HEK293 (cell line): ENCODE results near the gene PDZRN4.
A peak's percentile ranks its signal among the peaks of the same experiment; 100 is the strongest.

ENCODE experiments used
- CTCF ChIA-PET: fragments of 350-600 bp; formaldehyde crosslinking; extraction: SDS; loops from one replicate; lab custom pipeline; 2021; ENCODE audit warnings: antibody characterized with exemption; lab: Yijun Ruan, JAX
- POLR2A ChIA-PET: fragments of 300-600 bp; formaldehyde crosslinking; extraction: SDS; loops from one replicate; lab custom pipeline; 2020; ENCODE audit warnings: antibody characterized with exemption, inconsistent platforms; lab: Yijun Ruan, JAX
- H3K27ac ChIP-seq: fragments of 200-500 bp; sonication (Bioruptor generic); 2 replicates; pipeline ENCODE4 v1.5.1; 2014; ENCODE audit warnings: low read depth, low read length, control low read depth, inconsistent platforms; ENCODE audit errors: extremely low read depth
- H3K36me3 ChIP-seq, 2 experiments: fragments of 200-500 bp in 1 of 2; sonication (Bioruptor generic) in 1 of 2; 1 replicate in 1 of 2; 2 replicates in 1 of 2; pipeline ENCODE4 v1.5.1; 2014 to 2017; ENCODE audit warnings: inconsistent platforms in 2 of 2, low read length in 2 of 2; ENCODE audit not compliant: control insufficient read depth in 2 of 2, insufficient read depth in 1 of 2
- H3K4me1 ChIP-seq: fragments of 200-500 bp; sonication (Bioruptor generic); 2 replicates; pipeline ENCODE4 v1.5.1; 2014; ENCODE audit warnings: mild to moderate bottlenecking, low read length, inconsistent platforms; ENCODE audit not compliant: control insufficient read depth, insufficient read depth
- H3K4me3 ChIP-seq: 2 replicates; pipeline ENCODE4 v1.5.1; 2011; ENCODE audit warnings: low read depth, mild to moderate bottlenecking, control low read depth, low read length, moderate library complexity
- H3K9me3 ChIP-seq: fragments of 200-500 bp; sonication (Bioruptor generic); 2 replicates; pipeline ENCODE4 v1.5.1; 2014; ENCODE audit warnings: low read depth, low read length, inconsistent platforms; ENCODE audit not compliant: control insufficient read depth, insufficient read depth
- GLI2 ChIP-seq: fragments of 450-650 bp; formaldehyde crosslinking; IDR thresholded peaks from 2 replicates; pipeline ENCODE4; 2017; ENCODE audit warnings: missing biosample characterization, missing genetic modification characterization, low read depth, borderline replicate concordance
- IKZF3 ChIP-seq: fragments of 450-650 bp; IDR thresholded peaks from 2 replicates; pipeline ENCODE4 v1.5.0; 2018; ENCODE audit warnings: missing biosample characterization, mild to moderate bottlenecking, missing genetic modification characterization, moderate library complexity
- ZIC2 ChIP-seq: fragments of 450-650 bp; formaldehyde crosslinking; IDR thresholded peaks from 2 replicates; pipeline ENCODE4 v1.5.1; 2016; ENCODE audit warnings: missing biosample characterization, missing genetic modification characterization
- ZNF140 ChIP-seq: fragments of 450-650 bp; formaldehyde crosslinking; IDR thresholded peaks from 2 replicates; pipeline ENCODE4 v1.5.1; 2016; ENCODE audit warnings: missing biosample characterization, missing genetic modification characterization
- ZNF391 ChIP-seq: fragments of 450-650 bp; formaldehyde crosslinking; IDR thresholded peaks from 2 replicates; pipeline ENCODE4 v1.5.1; 2016; ENCODE audit warnings: low read depth, missing biosample characterization, missing genetic modification characterization, borderline replicate concordance
- ZNF404 ChIP-seq: fragments of 450-650 bp; formaldehyde crosslinking; IDR thresholded peaks from 2 replicates; pipeline ENCODE4 v1.5.1; 2017; ENCODE audit warnings: missing biosample characterization, missing genetic modification characterization
- ZNF529 ChIP-seq: fragments of 450-650 bp; formaldehyde crosslinking; IDR thresholded peaks from 2 replicates; pipeline ENCODE4 v1.5.1; 2017; ENCODE audit warnings: missing genetic modification characterization, missing biosample characterization; ENCODE audit not compliant: insufficient replicate concordance
- ZNF548 ChIP-seq: fragments of 450-650 bp; formaldehyde crosslinking; IDR thresholded peaks from 2 replicates; pipeline ENCODE4 v1.5.1; 2016; ENCODE audit warnings: missing biosample characterization, missing genetic modification characterization
- ZNF549 ChIP-seq: fragments of 450-650 bp; IDR thresholded peaks from 2 replicates; pipeline ENCODE4 v1.5.1; 2018; ENCODE audit warnings: missing biosample characterization, missing genetic modification characterization, mild to moderate bottlenecking, inconsistent platforms, moderate library complexity
- TF ChIP-seq, protein P1 (sequence below): fragments of 450-650 bp; formaldehyde crosslinking; IDR thresholded peaks from 2 replicates; pipeline ENCODE4 v1.5.1; 2017; ENCODE audit warnings: missing biosample characterization, mild to moderate bottlenecking, missing genetic modification characterization, moderate library complexity
- TF ChIP-seq, protein P2 (sequence below): fragments of 450-650 bp; formaldehyde crosslinking; IDR thresholded peaks from 2 replicates; pipeline ENCODE4 v1.5.1; 2016; ENCODE audit warnings: missing biosample characterization, missing genetic modification characterization, low read depth

PDZRN4 gene

GRCh38 chr12:41531147-41531829 is 343.2 kb downstream of the PDZRN4 start:
- Histone ChIP-seq H3K36me3 (no peaks in the 10 kb centered on the region), H3K4me1 (peaks cover 10% of the 10 kb centered on the region; the same call in 1 of the 2 replicates), H3K9me3 (no peaks in the 10 kb centered on the region), H3K4me3 (no peak overlapping the region), H3K27ac (no peak overlapping the region)
- CTCF ChIA-PET = no interaction called here
- POLR2A ChIA-PET = no interaction called here
- TF ChIP-seq IKZF3 (tag by site-specific recombination) = no peak
- TF ChIP-seq, protein P1, sequence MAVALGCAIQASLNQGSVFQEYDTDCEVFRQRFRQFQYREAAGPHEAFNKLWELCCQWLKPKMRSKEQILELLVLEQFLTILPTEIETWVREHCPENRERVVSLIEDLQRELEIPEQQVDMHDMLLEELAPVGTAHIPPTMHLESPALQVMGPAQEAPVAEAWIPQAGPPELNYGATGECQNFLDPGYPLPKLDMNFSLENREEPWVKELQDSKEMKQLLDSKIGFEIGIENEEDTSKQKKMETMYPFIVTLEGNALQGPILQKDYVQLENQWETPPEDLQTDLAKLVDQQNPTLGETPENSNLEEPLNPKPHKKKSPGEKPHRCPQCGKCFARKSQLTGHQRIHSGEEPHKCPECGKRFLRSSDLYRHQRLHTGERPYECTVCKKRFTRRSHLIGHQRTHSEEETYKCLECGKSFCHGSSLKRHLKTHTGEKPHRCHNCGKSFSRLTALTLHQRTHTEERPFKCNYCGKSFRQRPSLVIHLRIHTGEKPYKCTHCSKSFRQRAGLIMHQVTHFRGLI = no peak
- no peak for TF ChIP-seq ZNF140 (tag by site-specific recombination)

DNA sequence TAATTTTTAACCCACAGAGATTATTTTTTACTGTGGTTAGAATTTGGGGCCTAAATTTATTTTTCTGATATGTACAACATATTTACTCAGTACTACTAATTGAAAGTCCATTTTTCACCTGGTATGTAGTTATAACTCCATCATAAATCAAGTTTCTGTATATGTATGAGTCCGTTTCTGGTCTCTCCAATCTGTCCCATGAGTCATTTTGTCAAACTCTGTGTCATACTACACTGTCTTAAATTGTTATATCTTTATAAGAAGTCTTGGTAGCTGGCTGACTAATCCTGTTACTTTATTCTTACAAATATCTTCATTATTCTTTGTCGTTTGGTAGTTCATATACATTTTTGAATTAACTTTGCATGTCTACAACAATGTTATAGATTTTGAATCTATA is 344.0 kb downstream of the PDZRN4 start:
- no peak overlapping the region for H3K4me3 ChIP-seq
- POLR2A ChIA-PET = no interaction called here
- no peak overlapping the region for H3K27ac ChIP-seq
- CTCF ChIA-PET = no interaction called here
- TF ChIP-seq ZIC2 (tag by site-specific recombination) (no peak), ZNF549 (tag by site-specific recombination) (no peak), ZNF391 (tag by site-specific recombination) (no peak)
- TF ChIP-seq, all 188 proteins: peak for 0
- Histone ChIP-seq H3K36me3 (no peaks in the 10 kb centered on the region), H3K4me1 (peaks cover 10% of the 10 kb centered on the region; the same call in 1 of the 2 replicates), H3K9me3 (no peaks in the 10 kb centered on the region)

GRCh38 chr12:41536813-41537490 is 348.8 kb downstream of the PDZRN4 start:
- H3K4me1 ChIP-seq = peaks cover 7% of the 10 kb centered on the region; the same call in 1 of the 2 replicates
- no peak overlapping the region for H3K27ac ChIP-seq
- H3K36me3 ChIP-seq = no peaks in the 10 kb centered on the region
- ChIA-PET CTCF (no interaction called here), POLR2A (no interaction called here)
- H3K9me3 ChIP-seq = no peaks in the 10 kb centered on the region
- H3K4me3 ChIP-seq = no peak overlapping the region
- TF ChIP-seq ZNF548 (tag by site-specific recombination) (no peak), GLI2 (tag by site-specific recombination) (no peak)

GRCh38 chr12:41537522-41537921 is 349.4 kb downstream of the PDZRN4 start:
- Histone ChIP-seq H3K4me3 (no peak overlapping the region), H3K9me3 (no peaks in the 10 kb centered on the region), H3K36me3 (no peaks in the 10 kb centered on the region), H3K4me1 (peaks cover 7% of the 10 kb centered on the region; the same call in 1 of the 2 replicates), H3K27ac (no peak overlapping the region)
- TF ChIP-seq ZNF529 (tag by site-specific recombination) = no peak
- TF ChIP-seq, protein P2, sequence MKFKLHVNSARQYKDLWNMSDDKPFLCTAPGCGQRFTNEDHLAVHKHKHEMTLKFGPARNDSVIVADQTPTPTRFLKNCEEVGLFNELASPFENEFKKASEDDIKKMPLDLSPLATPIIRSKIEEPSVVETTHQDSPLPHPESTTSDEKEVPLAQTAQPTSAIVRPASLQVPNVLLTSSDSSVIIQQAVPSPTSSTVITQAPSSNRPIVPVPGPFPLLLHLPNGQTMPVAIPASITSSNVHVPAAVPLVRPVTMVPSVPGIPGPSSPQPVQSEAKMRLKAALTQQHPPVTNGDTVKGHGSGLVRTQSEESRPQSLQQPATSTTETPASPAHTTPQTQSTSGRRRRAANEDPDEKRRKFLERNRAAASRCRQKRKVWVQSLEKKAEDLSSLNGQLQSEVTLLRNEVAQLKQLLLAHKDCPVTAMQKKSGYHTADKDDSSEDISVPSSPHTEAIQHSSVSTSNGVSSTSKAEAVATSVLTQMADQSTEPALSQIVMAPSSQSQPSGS (tag by site-specific recombination) = peak; percentile 68; the same call in 1 of the 2 replicates
- no peak for TF ChIP-seq ZNF404 (tag by site-specific recombination)
- ChIA-PET POLR2A (no interaction called here), CTCF (no interaction called here)
